K562 (cell line): ENCODE measurements around the gene EPHA1. TPM values are rescaled to one million over a fixed set of nuclear protein-coding genes. Genes with fewer than 3 reads are reported as not detected.
A peak's percentile ranks its signal among the peaks of the same experiment; 100 is the strongest.

ENCODE experiments used
- CBFA2T3 ChIP-seq: fragments of 450-650 bp; IDR thresholded peaks from 2 replicates; pipeline ENCODE4 v1.6.1; 2017
- CEBPG ChIP-seq, 3 experiments: fragments of 200-800 bp in 1 of 3; sonication (Bioruptor generic) in 1 of 3; sonication (generic) in 1 of 3; formaldehyde crosslinking in 1 of 3; IDR thresholded peaks in 2 of 3; conservative IDR thresholded peaks in 1 of 3; 2 replicates each; pipeline versions ENCODE4 v1.6.1 to v1.8.0; 2016 to 2022; ENCODE audit warnings: missing compliant biosample characterization in 2 of 3, missing genetic modification characterization in 2 of 3, mild to moderate bottlenecking in 1 of 3, missing genetic modification reagents in 1 of 3
- CUX1 ChIP-seq: fragments of 200-800 bp; sonication (Bioruptor generic); IDR thresholded peaks from 2 replicates; pipeline ENCODE4 v1.6.1; 2016; ENCODE audit warnings: missing genetic modification characterization, missing compliant biosample characterization
- EZH2 ChIP-seq: IDR thresholded peaks from 2 replicates; pipeline ENCODE4 v1.6.1; 2012; ENCODE audit warnings: low read depth, mild to moderate bottlenecking, inconsistent platforms, low read length, borderline replicate concordance
- HEY1 ChIP-seq: fragments of 250-450 bp; sonication (Bioruptor Pico); IDR thresholded peaks from 2 replicates; pipeline ENCODE4 v1.5.0; 2020; ENCODE audit warnings: mild to moderate bottlenecking, moderate library complexity, borderline replicate concordance
- NCOA6 ChIP-seq: fragments of 450-650 bp; IDR thresholded peaks from 2 replicates; pipeline ENCODE4 v1.6.1; 2017; ENCODE audit warnings: mild to moderate bottlenecking
- NR2F6 ChIP-seq: fragments of 450-650 bp; formaldehyde crosslinking; IDR thresholded peaks from 2 replicates; pipeline ENCODE4 v1.4.0; 2020; ENCODE audit warnings: mild to moderate bottlenecking
- RERE ChIP-seq: sonication (generic); formaldehyde crosslinking; IDR thresholded peaks from 2 replicates; pipeline ENCODE4 v1.8.0; 2023; ENCODE audit warnings: missing genetic modification reagents, mild to moderate bottlenecking, borderline replicate concordance
- RFX7 ChIP-seq: fragments of 250-450 bp; sonication (Bioruptor Pico); IDR thresholded peaks from 2 replicates; pipeline ENCODE4 v1.5.1; 2021; ENCODE audit warnings: mild to moderate bottlenecking
- RUNX1 ChIP-seq: sonication (generic); IDR thresholded peaks from 2 replicates; pipeline ENCODE4 v1.6.1; 2016; ENCODE audit warnings: antibody characterized with exemption, low read depth
- SRSF7 ChIP-seq: fragments of 200-400 bp; formaldehyde crosslinking; optimal IDR thresholded peaks from 2 replicates; pipeline ENCODE3; 2017; ENCODE audit warnings: mild to moderate bottlenecking, low read depth, low read length
- THRA ChIP-seq: fragments of 450-650 bp; IDR thresholded peaks from 2 replicates; pipeline ENCODE4 v1.6.1; 2017; ENCODE audit warnings: mild to moderate bottlenecking, moderate library complexity
- polyA plus RNA-seq, 8 experiments: library from polyadenylated mRNA; depleted of rRNA in 4 of 8; stranded (reverse) in 5 of 8; unstranded in 3 of 8; fragments of >200 nt; fragmentation: Nextera tagmentation in 2 of 8; fragmentation: Illumina TruSeq in 1 of 8; extraction: Ambion mirVana in 2 of 8; extraction: Trizol in 1 of 8; gene quantifications; 2 replicates each; pipeline versions ENCODE4 v1.2.1 to v1.2.3, GENCODE V29; 2011 to 2014; ENCODE audit warnings: inconsistent platforms in 1 of 8, missing spikeins in 1 of 8
- total RNA-seq, 7 experiments: library from RNA; depleted of rRNA in 6 of 7; stranded (reverse); fragments of >200 nt in 6 of 7; fragmentation: Illumina TruSeq in 2 of 7; extraction: Trizol in 2 of 7; gene quantifications; 2 replicates each; pipeline versions ENCODE4 v1.2.1 to v1.2.3, GENCODE V29; 2011 to 2021; ENCODE audit warnings: low replicate concordance in 1 of 7
- TF ChIP-seq, protein P1 (sequence below): fragments of 200-800 bp; sonication (Bioruptor generic); IDR thresholded peaks from 2 replicates; pipeline ENCODE4 v1.6.1; 2017; ENCODE audit warnings: missing genetic modification characterization, missing compliant biosample characterization

The EPHA1 gene
- total and polyA plus RNA-seq, 9 of the 15 experiments (the other 6 are each of a cell fraction or from before 2014, with no cell fraction given): 0.22 to 0.57 (median 0.32) TPM; not detected in 6

DNA sequence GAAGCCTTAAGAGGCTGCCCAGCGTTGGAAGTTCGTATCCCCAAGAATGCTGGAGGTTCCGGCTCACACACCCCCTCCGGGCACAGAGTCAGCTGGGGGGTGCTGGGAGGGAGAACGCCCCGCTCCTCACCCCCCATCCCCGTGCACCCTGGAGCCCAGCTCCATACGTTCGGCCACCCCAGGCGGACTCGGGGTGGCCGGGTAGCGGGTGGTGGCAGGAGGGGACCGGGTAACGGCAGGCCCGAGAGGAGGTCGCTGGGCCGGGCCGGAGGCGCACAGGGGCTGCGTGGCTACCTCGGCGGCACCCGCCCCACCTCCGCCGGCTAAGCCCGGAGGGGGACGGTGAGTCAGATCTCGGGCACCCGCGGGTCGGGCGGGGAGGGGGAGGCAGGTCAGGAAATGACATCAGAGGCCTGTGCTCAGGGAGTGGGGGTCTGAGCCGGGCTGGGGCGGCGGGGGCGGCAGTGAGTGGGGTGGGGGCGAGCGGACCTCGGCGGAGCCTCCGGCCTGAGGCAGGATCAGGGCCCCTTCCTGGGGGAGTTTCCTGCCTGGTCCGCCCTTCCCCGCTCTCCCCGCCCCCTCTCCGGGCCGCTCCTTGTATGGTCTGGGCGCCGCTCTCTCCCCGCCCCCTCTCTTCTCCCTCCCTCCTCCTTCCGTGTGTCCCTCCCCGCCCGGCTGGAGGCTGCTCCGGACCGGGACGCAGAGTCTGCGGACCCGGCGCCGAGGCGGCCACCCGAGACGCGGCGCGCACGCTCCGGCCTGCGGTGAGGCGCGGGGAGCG lies 27.8 kb downstream of the EPHA1 start, which contains the start of gene ZYX (continued):
- TF ChIP-seq CUX1 (CRISPR knock-in tag) (no peak), CEBPG (CRISPR knock-in tag; IDR thresholded peaks at IDR 0.05) (peak; percentile 13; the same call in 1 of the 2 replicates), CEBPG (tag; conservative IDR thresholded peaks at IDR 0.05 in 1 of 2, IDR thresholded peaks at IDR 0.05 in 1 of 2) (no peak), RUNX1 (no peak), NCOA6 (no peak), SRSF7 (no peak), RERE (CRISPR knock-in tag) (no peak), THRA (no peak), NR2F6 (CRISPR knock-in tag) (no peak), RFX7 (no peak), CBFA2T3 (no peak), HEY1 (CRISPR knock-in tag) (no peak), EZH2 (no peak)
- TF ChIP-seq, protein P1, sequence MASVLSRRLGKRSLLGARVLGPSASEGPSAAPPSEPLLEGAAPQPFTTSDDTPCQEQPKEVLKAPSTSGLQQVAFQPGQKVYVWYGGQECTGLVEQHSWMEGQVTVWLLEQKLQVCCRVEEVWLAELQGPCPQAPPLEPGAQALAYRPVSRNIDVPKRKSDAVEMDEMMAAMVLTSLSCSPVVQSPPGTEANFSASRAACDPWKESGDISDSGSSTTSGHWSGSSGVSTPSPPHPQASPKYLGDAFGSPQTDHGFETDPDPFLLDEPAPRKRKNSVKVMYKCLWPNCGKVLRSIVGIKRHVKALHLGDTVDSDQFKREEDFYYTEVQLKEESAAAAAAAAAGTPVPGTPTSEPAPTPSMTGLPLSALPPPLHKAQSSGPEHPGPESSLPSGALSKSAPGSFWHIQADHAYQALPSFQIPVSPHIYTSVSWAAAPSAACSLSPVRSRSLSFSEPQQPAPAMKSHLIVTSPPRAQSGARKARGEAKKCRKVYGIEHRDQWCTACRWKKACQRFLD (CRISPR knock-in tag): peak; percentile 90
